ENCODE results near the gene TLE7.
A peak's percentile ranks its signal among the peaks of the same experiment; 100 is the strongest.

Gene TLE7

GRCh38 chr16:71448274-71448866, 6.5 kb upstream of the TLE7 start:
- DNase-seq: no peak

GRCh38 chr16:71443714-71444113, 1.9 kb upstream of the TLE7 start:
- no peak for DNase-seq

GRCh38 chr16:71441348-71442050, 355 bp downstream of the TLE7 start:
- peak; percentile 17 for DNase-seq

GRCh38 chr16:71440669-71441347, 1.0 kb downstream of the TLE7 start:
- DNase-seq: peak; percentile 15

- no peak for DNase-seq
Measured at GRCh38 chr16:71439523-71439922, 2.3 kb downstream of the TLE7 start.

GRCh38 chr16:71436473-71436872, 5.4 kb downstream of the TLE7 start:
- DNase-seq: no peak

- DNase-seq: no peak
Measured at GRCh38 chr16:71432906-71433305, 8.9 kb downstream of the TLE7 start.

GRCh38 chr16:71431991-71432390, 9.9 kb downstream of the TLE7 start:
- no peak for DNase-seq

- DNase-seq: no peak
Measured at GRCh38 chr16:71431176-71431575, 10.7 kb downstream of the TLE7 start.

GRCh38 chr16:71430744-71431143, 11.1 kb downstream of the TLE7 start:
- peak; percentile 90 for DNase-seq

GRCh38 chr16:71429581-71429980, 12.3 kb downstream of the TLE7 start:
- no peak for DNase-seq

GRCh38 chr16:71428883-71429282, 13.0 kb downstream of the TLE7 start:
- no peak for DNase-seq

GRCh38 chr16:71428385-71428784, 13.5 kb downstream of the TLE7 start:
- no peak for DNase-seq

GRCh38 chr16:71426880-71427615, 14.8 kb downstream of the TLE7 start:
- DNase-seq: no peak

GRCh38 chr16:71426069-71426879, 15.6 kb downstream of the TLE7 start:
- peak; percentile 82 for DNase-seq

- no peak for DNase-seq
Measured at GRCh38 chr16:71425746-71426068, 16.1 kb downstream of the TLE7 start.

- no peak for DNase-seq
Measured at GRCh38 chr16:71424626-71425025, 17.2 kb downstream of the TLE7 start.

- DNase-seq: no peak
Measured at GRCh38 chr16:71423865-71424264, 18.0 kb downstream of the TLE7 start.

GRCh38 chr16:71423016-71423415, 18.8 kb downstream of the TLE7 start:
- DNase-seq: no peak

- DNase-seq: peak; percentile 58
Measured at GRCh38 chr16:71421911-71422310, 19.9 kb downstream of the TLE7 start.

GRCh38 chr16:71414038-71414437, 27.8 kb downstream of the TLE7 start:
- no peak for DNase-seq

GRCh38 chr16:71413341-71413740, 28.5 kb downstream of the TLE7 start:
- no peak for DNase-seq
